Panc1 (cell line): ENCODE results near the gene APBB2.

Experiments used
- POLR2AphosphoS5 ChIP-seq: IDR thresholded peaks from 2 replicates; pipeline ENCODE4 v1.6.1; 2012; ENCODE audit warnings: mild to moderate bottlenecking, low read depth, low read length, moderate library complexity
- TCF7L2 ChIP-seq: IDR thresholded peaks from 2 replicates; pipeline ENCODE4 v1.6.1; 2011; ENCODE audit warnings: mild to moderate bottlenecking, low read depth, low read length, inconsistent platforms
- TF ChIP-seq, protein P1 (sequence below): fragments of 450-650 bp; IDR thresholded peaks from 2 replicates; pipeline ENCODE4 v1.5.1; 2017; ENCODE audit warnings: mild to moderate bottlenecking
- TF ChIP-seq, protein P2 (sequence below), 2 experiments: IDR thresholded peaks; 2 replicates each; pipeline ENCODE4 v1.6.1; 2011 to 2012; ENCODE audit warnings: low read depth in 2 of 2, control low read depth in 1 of 2, low read length in 1 of 2, mild to moderate bottlenecking in 1 of 2, moderate library complexity in 1 of 2; ENCODE audit not compliant: insufficient read depth in 1 of 2

DNA sequence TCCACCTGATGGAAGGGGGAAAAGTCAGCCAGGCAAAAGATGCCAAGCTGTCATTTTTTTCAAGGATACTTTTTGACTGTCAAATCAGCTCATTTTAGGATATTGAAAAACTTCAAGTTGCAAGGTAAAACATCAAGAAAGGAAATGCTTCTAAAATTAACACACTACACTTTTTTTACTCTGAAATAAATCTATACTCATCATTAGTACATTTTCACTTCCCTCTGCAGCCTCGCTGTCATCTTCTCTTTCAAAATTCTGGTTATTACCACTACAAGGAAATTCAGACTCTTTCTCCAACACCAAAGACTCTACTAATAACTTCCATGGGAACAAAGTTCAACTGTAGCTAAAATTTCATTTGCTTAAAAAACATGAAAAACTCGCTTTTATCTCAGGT lies 41.6 kb downstream of the APBB2 start:
- TF ChIP-seq POLR2AphosphoS5: no peak
- TF ChIP-seq, protein P1, sequence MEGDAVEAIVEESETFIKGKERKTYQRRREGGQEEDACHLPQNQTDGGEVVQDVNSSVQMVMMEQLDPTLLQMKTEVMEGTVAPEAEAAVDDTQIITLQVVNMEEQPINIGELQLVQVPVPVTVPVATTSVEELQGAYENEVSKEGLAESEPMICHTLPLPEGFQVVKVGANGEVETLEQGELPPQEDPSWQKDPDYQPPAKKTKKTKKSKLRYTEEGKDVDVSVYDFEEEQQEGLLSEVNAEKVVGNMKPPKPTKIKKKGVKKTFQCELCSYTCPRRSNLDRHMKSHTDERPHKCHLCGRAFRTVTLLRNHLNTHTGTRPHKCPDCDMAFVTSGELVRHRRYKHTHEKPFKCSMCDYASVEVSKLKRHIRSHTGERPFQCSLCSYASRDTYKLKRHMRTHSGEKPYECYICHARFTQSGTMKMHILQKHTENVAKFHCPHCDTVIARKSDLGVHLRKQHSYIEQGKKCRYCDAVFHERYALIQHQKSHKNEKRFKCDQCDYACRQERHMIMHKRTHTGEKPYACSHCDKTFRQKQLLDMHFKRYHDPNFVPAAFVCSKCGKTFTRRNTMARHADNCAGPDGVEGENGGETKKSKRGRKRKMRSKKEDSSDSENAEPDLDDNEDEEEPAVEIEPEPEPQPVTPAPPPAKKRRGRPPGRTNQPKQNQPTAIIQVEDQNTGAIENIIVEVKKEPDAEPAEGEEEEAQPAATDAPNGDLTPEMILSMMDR: no peak
- TF ChIP-seq TCF7L2: no peak
- TF ChIP-seq, protein P2, sequence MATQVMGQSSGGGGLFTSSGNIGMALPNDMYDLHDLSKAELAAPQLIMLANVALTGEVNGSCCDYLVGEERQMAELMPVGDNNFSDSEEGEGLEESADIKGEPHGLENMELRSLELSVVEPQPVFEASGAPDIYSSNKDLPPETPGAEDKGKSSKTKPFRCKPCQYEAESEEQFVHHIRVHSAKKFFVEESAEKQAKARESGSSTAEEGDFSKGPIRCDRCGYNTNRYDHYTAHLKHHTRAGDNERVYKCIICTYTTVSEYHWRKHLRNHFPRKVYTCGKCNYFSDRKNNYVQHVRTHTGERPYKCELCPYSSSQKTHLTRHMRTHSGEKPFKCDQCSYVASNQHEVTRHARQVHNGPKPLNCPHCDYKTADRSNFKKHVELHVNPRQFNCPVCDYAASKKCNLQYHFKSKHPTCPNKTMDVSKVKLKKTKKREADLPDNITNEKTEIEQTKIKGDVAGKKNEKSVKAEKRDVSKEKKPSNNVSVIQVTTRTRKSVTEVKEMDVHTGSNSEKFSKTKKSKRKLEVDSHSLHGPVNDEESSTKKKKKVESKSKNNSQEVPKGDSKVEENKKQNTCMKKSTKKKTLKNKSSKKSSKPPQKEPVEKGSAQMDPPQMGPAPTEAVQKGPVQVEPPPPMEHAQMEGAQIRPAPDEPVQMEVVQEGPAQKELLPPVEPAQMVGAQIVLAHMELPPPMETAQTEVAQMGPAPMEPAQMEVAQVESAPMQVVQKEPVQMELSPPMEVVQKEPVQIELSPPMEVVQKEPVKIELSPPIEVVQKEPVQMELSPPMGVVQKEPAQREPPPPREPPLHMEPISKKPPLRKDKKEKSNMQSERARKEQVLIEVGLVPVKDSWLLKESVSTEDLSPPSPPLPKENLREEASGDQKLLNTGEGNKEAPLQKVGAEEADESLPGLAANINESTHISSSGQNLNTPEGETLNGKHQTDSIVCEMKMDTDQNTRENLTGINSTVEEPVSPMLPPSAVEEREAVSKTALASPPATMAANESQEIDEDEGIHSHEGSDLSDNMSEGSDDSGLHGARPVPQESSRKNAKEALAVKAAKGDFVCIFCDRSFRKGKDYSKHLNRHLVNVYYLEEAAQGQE (IDR thresholded peaks at IDR 0.05; ENCODE audit: insufficient read depth in 1 of 2, low read depth in 2 of 2, low read length in 1 of 2): no peak
